GM19239 (cell line): ENCODE measurements around the gene TENM4.

Experiments
- DNase-seq: peaks from one replicate; pipeline ENCODE4 v3.0.0; 2011; ENCODE audit warnings: low spot score; ENCODE audit not compliant: insufficient read length
- FAIRE-seq: peaks from 2 replicates; lab custom pipeline; 2011; peaks lifted over from hg19 to GRCh38; lab: Jason Lieb, UNC

The TENM4 gene

GRCh38 chr11:79265756-79266322, 175.0 kb downstream of the TENM4 start:
- DNase-seq = no peak
- FAIRE-seq = no peak

DNA sequence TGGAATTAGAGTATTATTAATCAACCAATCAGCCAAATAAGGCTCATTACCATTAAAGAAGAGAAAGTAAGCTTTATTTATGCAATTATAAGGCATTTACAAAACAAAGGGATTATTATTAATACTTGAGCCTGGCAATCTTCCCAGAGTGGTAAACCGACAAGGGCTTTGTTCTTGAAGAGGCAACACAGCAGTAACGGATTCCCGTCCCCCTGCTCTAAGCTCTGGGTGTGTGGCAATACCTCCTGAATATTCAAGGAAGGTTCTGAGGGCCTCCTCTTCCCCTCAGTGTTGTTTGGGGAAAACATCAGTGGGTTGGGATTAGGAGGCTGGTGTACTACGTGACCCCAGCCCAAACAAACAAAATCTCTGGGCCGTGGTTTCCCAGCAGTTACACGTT, 176.5 kb downstream of the TENM4 start:
- FAIRE-seq (no peak), DNase-seq (no peak)

- DNase-seq (no peak), FAIRE-seq (no peak)
Observed at GRCh38 chr11:79263001-79263400, 177.8 kb downstream of the TENM4 start.

- FAIRE-seq = no peak
- DNase-seq = no peak
Observed at GRCh38 chr11:79262221-79262620, 178.6 kb downstream of the TENM4 start.

DNA sequence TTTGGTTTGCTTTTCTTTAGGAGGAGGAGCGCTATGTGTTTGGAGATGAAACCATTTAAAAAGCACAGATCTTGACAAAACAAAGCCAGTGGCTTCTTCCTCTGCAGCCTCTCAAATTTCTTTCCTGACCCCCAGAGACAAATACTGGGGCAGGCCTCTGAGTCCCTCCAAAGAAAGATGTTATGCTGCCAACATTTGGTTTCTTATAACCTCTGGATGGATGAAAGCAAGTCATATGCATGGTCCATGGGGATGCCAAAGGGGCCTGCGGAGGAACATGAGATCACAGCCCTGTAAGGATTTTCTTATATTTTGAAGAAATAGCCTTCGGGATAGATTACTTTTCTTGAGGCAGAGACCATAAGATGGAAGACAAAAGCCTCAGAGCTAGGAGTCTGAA, 179.1 kb downstream of the TENM4 start:
- no peak for FAIRE-seq
- no peak for DNase-seq

- FAIRE-seq (no peak), DNase-seq (no peak)
Observed at GRCh38 chr11:79259800-79260199, 181.0 kb downstream of the TENM4 start.

- no peak for FAIRE-seq
Observed at GRCh38 chr11:79258576-79258975, 182.3 kb downstream of the TENM4 start.

DNA sequence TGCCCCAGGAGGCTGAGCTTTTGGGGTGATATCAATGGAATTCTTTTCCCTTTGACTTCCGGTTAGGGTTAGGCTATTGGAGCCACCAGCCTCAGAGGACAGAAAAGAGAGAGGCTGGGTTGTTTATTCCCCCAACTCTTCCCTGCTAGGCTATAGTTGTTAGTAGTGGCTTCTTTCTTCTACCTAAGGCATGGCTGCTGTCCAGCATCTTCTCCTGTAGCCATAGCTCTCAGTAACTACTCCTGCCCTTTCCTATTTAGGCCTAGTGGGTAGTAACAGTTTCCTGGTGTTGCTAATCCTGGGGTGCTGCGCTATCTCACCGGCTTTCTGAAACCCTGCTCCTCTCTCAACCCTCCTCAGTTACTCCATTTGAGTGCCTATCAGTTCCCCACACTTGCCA, 184.9 kb downstream of the TENM4 start:
- no peak for FAIRE-seq

More at GRCh38 chr11:79258576-79258975, 182.3 kb downstream of the TENM4 start:
- DNase-seq = no peak

GRCh38 chr11:79253280-79253679, 187.6 kb downstream of the TENM4 start:
- FAIRE-seq (no peak), DNase-seq (no peak)

More for the DNA sequence above, 184.9 kb downstream of the TENM4 start:
- no peak for DNase-seq

DNA sequence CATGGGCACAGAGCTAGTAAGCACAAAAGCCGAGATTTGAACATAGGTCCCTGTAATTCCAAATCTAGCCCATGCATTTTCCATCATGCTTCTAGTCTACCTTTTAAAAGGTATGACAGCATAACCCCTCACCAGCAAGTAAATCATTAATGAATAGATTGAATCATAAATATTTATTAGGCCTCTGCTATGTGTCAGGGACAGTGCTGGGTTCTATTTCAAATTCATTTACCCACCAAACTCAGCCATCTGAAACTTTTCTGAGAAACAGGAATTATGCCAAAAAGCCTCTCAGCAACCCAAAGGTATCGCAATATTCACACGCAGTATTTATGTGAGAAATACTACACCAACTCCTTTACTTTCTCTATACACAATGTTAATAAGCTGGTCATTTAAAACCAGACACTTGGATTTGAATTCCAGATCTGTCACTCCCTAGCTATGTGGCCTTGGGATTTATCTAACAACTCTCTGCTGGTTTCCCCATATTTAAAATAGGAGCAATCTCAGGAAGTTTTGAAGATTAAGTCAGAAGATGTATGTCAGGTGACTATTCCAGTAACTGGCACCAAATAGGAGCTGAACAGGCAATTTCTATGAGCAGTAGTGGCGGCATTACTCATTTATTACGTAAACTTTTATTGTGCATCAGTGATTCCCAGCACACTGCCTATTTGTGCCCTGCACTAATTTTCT, 191.4 kb downstream of the TENM4 start:
- FAIRE-seq (no peak), DNase-seq (no peak)

DNA sequence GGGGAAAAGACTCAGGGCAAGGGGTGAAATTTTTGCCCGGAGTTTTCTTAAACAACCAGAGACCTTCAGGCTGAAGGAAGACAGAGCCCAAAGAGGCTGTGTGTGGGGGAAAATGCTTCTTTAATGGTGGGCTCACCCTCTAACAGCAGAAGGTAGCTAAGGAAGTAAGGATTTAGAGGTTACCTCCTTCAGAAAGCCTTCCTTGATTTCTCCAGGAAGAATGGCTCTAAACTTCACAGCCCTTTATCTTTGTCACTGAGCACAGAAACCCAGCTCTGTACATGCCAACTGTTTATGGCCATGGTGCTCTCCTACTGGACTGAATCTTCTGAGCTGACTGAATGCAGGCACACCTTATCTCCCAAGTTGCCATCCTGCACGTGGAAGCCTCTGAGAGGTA, 196.0 kb downstream of the TENM4 start:
- DNase-seq = no peak

DNA sequence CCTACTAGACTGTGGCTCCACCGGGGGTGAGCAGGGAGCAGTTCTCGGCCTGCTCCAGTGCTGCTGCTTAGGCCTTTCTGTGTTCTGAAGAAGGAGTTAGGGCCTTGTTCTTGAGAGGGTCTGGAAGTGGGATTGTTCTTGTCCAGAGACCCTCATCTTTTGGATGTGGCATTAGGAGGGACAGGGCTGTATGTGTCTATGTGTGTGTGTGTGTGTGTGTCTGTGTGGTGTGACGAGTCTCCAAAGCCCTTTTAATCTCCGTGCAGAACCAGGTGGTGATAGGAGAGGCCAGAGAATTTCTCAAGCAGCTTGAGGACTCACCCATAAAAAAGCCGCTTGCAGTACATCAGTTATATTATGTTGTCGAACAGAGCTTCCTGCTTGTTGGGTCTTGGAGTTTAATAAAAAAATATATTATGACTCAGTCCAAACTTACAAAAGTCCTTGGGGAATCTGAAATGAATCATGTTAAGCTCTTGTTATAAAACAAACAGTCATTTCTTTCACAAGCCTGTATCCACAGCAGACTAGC, 196.5 kb downstream of the TENM4 start:
- DNase-seq (no peak), FAIRE-seq (no peak)

More for the DNA sequence above, 196.0 kb downstream of the TENM4 start:
- no peak for FAIRE-seq

DNA sequence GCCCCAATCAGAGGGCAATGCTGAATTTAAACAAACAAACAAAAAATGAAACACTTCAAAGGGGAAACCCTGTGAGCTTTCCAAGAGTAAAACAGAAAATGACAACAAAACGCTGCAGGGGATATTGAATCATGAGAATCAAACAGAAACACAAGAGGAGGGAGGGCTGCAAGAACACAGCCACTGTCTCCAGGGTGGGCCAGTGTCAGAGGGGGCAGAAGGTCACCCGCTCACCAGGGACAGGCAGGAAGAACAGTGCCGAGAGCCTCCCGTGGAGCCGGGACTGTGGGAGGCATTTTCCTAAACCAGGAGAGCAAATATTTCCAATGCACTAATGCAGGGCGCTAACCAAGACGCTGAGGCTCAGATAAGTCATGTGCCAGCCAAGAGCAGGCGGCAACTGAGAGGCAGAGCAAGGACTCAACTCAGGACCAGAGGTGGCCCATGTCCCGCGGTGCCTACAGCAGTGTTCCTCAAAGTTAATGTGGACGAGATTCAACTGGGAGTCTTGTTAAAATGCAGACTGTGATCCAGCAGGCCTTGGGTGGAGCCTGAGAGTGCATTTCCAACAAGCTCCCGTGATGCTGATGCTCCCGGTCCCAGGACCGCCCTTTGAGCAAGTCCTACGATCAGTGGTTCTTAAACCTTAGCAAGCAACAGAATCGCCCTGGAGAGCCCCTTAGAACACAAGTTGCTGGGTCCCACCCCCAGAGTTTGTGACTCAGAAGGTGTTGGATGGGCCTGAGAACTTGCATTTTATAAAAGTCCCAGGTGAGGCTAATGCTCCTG, 197.2 kb downstream of the TENM4 start:
- FAIRE-seq = no peak
- no peak for DNase-seq

- DNase-seq (no peak), FAIRE-seq (no peak)
Observed at GRCh38 chr11:79242616-79243015, 198.2 kb downstream of the TENM4 start.

DNA sequence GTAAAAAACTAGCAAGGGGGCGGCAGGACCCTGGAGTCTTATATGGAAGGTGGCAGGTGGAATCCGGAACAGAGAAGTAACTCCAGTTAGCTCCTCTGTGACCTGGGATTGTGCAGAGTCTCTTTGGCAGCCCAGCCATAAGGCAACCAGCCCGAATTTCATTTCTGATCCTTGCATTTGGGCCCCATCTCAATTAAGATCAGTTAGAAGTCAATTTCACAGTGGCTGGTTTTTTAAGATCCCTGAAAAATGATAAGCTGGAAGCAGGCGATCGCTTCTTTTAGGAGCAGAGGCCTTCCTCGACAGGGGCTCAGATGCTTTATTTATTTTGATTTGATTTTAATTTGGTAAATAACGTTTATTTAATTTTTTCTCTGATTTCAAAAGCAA, 199.0 kb downstream of the TENM4 start:
- DNase-seq = no peak
- FAIRE-seq = no peak

GRCh38 chr11:79241205-79241851, 199.5 kb downstream of the TENM4 start:
- FAIRE-seq = no peak
- DNase-seq = no peak

GRCh38 chr11:79237703-79238102, 203.1 kb downstream of the TENM4 start:
- DNase-seq (no peak), FAIRE-seq (no peak)

GRCh38 chr11:79237091-79237490, 203.7 kb downstream of the TENM4 start:
- FAIRE-seq = no peak
- DNase-seq = no peak

GRCh38 chr11:79236541-79236971, 204.3 kb downstream of the TENM4 start:
- DNase-seq = no peak
- no peak for FAIRE-seq

DNA sequence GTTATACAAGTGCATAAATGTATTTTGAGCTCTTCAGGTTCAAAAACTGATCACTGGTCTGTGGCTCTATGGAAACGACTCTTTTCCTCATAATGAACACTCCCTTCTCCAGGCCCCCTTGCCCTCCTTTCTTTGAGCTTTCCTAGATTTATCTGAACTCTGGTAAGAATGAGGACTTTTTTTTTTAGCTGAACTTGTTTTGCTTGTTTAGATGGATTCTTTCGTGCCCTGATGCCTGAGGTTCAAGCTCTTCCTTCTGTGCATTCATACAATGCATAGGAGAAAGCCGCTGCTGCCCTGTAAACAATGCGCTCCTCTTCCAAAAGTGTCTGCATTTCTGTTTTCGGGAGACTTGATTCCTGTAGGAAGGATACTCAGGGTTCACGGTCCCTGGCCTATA, 205.1 kb downstream of the TENM4 start:
- DNase-seq (no peak), FAIRE-seq (no peak)

- DNase-seq (no peak), FAIRE-seq (no peak)
Observed at GRCh38 chr11:79232346-79232745, 208.5 kb downstream of the TENM4 start.
